Measurements from ENCODE around the gene OMA1. TPM values are rescaled to one million over a fixed set of nuclear protein-coding genes. Genes with fewer than 3 reads are reported as not detected.

The OMA1 gene
- polyA plus RNA-seq, 1 donor from 2014 or later: 11.0 TPM

DNA sequence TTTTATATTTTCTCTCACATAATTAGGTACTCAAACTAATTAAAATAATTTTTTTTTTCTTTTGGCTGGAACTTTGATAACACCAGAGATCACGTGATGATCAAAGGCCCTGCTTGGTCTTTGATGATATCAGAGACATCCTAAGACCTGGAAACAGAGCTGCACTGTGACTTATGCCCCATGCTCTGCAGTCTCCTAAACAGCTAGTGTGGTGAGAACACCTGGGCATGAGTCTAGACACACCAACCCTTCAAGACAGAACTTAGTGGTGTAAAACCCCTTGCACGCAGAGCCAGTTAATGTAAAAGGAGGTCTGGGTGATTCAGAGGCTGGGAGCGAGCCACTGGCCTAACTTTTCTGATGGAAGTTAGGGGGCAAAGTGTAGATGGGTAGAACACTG, 70.3 kb downstream of the OMA1 start:
- no peaks in the 10 kb centered on the region for H3F3A ChIP-seq (ENCODE audit: insufficient read depth, low read length, poor library complexity, severe bottlenecking)
- H3K9me3 ChIP-seq (ENCODE audit: low read length): no peaks in the 10 kb centered on the region
- no peak overlapping the region for H3K27ac ChIP-seq (ENCODE audit: low read length)
- H3K9ac ChIP-seq (ENCODE audit: low read length): no peak overlapping the region
- TF ChIP-seq SMC3 (conservative IDR thresholded peaks at IDR 0.05; ENCODE audit: poor library complexity): no peak
- H3K9me2 ChIP-seq (ENCODE audit: insufficient read depth, low read length): no peaks in the 10 kb centered on the region
- no peaks in the 10 kb centered on the region for H3K27me3 ChIP-seq (ENCODE audit: insufficient read depth, low read depth, low read length)
- H3K4me2 ChIP-seq (ENCODE audit: low read length): no peak overlapping the region
- no peak overlapping the region for H2AFZ ChIP-seq (ENCODE audit: low read depth, low read length)
- H3K36me3 ChIP-seq (ENCODE audit: insufficient read depth, low read length): no peaks in the 10 kb centered on the region
- H3K79me2 ChIP-seq (replicated peaks; ENCODE audit: insufficient read depth, low read length): no peaks in the 10 kb centered on the region
- no peak overlapping the region for H3K4me3 ChIP-seq (ENCODE audit: low read length)
- H4K20me1 ChIP-seq (ENCODE audit: insufficient read depth): no peaks in the 10 kb centered on the region

DNA sequence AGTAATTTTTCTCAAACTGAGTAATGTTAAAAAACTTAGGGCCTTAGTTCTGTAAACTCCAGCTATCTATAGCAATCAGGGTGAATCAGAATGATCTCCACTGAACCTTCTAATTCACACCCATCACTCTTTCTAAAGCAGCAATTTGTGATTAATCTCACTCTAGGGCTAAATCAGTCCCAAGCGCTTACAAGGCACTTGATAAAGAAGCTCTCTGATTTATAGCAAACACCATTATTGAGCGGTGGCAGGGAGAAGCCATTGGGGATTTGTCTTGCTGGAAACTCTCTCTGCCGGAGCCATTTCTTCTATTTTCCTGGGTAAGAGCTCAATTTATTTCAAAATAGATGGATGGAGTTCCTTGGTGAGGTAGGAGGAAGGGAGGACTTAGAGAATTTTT, 77.0 kb downstream of the OMA1 start:
- no peak overlapping the region for H3K4me3 ChIP-seq (ENCODE audit: low read length)
- TF ChIP-seq CTCF (IDR thresholded peaks at IDR 0.05; ENCODE audit: poor library complexity, severe bottlenecking) (no peak), RAD21 (conservative IDR thresholded peaks at IDR 0.05) (no peak), MXI1 (conservative IDR thresholded peaks at IDR 0.05; ENCODE audit: poor library complexity, severe bottlenecking) (no peak), SMC3 (conservative IDR thresholded peaks at IDR 0.05; ENCODE audit: poor library complexity) (no peak), POLR2AphosphoS5 (IDR thresholded peaks at IDR 0.05) (no peak), EZH2 (IDR thresholded peaks at IDR 0.05; ENCODE audit: borderline replicate concordance, insufficient read depth, low read length, poor library complexity, severe bottlenecking) (no peak)
- H3K9me2 ChIP-seq (ENCODE audit: insufficient read depth, low read length): no peaks in the 10 kb centered on the region
- H3K36me3 ChIP-seq (ENCODE audit: insufficient read depth, low read length): no peaks in the 10 kb centered on the region
- no peaks in the 10 kb centered on the region for H3K9me3 ChIP-seq (ENCODE audit: low read length)
- no peak overlapping the region for H3K4me2 ChIP-seq (ENCODE audit: low read length)
- H3K79me2 ChIP-seq (replicated peaks; ENCODE audit: insufficient read depth, low read length): no peaks in the 10 kb centered on the region
- H3K27ac ChIP-seq (ENCODE audit: low read length): no peak overlapping the region
- H4K20me1 ChIP-seq (ENCODE audit: insufficient read depth): no peaks in the 10 kb centered on the region
- H2AFZ ChIP-seq (ENCODE audit: low read depth, low read length): no peak overlapping the region
- no peaks in the 10 kb centered on the region for H3F3A ChIP-seq (ENCODE audit: insufficient read depth, low read length, poor library complexity, severe bottlenecking)
- H3K27me3 ChIP-seq (ENCODE audit: insufficient read depth, low read depth, low read length): no peaks in the 10 kb centered on the region
- H3K9ac ChIP-seq (ENCODE audit: low read length): no peak overlapping the region

DNA sequence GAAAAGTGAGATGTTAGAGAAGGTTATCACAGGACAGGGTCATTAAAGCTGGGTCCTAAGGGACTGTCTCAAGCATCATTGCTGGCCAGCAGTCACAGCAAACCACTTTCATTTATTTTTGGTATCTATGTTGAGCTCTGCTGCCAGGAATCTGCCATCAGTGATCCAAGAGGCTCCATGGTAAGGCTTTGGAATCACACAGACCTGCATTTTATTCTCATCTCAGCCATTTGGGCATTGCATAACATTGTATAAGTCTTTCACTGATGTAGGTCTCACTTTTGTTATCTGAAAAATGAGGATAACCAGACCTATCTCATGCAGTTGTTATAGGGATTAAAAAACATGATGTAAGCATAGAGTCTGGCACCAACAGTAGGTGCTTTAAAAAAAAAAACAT, 77.5 kb downstream of the OMA1 start:
- no peak overlapping the region for H3K27ac ChIP-seq (ENCODE audit: low read length)
- H4K20me1 ChIP-seq (ENCODE audit: insufficient read depth): no peaks in the 10 kb centered on the region
- TF ChIP-seq EZH2 (IDR thresholded peaks at IDR 0.05; ENCODE audit: borderline replicate concordance, insufficient read depth, low read length, poor library complexity, severe bottlenecking) (no peak), CTCF (IDR thresholded peaks at IDR 0.05; ENCODE audit: poor library complexity, severe bottlenecking) (no peak), EP300 (conservative IDR thresholded peaks at IDR 0.05; ENCODE audit: poor library complexity, severe bottlenecking) (no peak), POLR2AphosphoS5 (IDR thresholded peaks at IDR 0.05) (no peak), TAF1 (IDR thresholded peaks at IDR 0.05; ENCODE audit: low read depth) (no peak), MXI1 (conservative IDR thresholded peaks at IDR 0.05; ENCODE audit: poor library complexity, severe bottlenecking) (no peak)
- no peak overlapping the region for H3K4me3 ChIP-seq (ENCODE audit: low read length)
- H3K79me2 ChIP-seq (replicated peaks; ENCODE audit: insufficient read depth, low read length): no peaks in the 10 kb centered on the region
- no peak overlapping the region for H3K9ac ChIP-seq (ENCODE audit: low read length)
- H3K9me3 ChIP-seq (ENCODE audit: low read length): no peaks in the 10 kb centered on the region
- no peak overlapping the region for H2AFZ ChIP-seq (ENCODE audit: low read depth, low read length)
- H3F3A ChIP-seq (ENCODE audit: insufficient read depth, low read length, poor library complexity, severe bottlenecking): no peaks in the 10 kb centered on the region
- no peaks in the 10 kb centered on the region for H3K27me3 ChIP-seq (ENCODE audit: insufficient read depth, low read depth, low read length)
- H3K9me2 ChIP-seq (ENCODE audit: insufficient read depth, low read length): no peaks in the 10 kb centered on the region
- H3K4me2 ChIP-seq (ENCODE audit: low read length): no peak overlapping the region
- H3K36me3 ChIP-seq (ENCODE audit: insufficient read depth, low read length): no peaks in the 10 kb centered on the region

Measured in neural cell (in vitro differentiated cells).